ENCODE results near the gene MAT2B.
A peak's percentile ranks its signal among the peaks of the same experiment; 100 is the strongest.

MAT2B gene

GRCh38 chr5:163563112-163563511 is 57.7 kb downstream of the MAT2B start:
- H3K4me2 ChIP-seq (ENCODE audit: low read length): no peak overlapping the region

GRCh38 chr5:163563880-163564279 is 58.5 kb downstream of the MAT2B start:
- TF ChIP-seq CTCF (IDR thresholded peaks at IDR 0.05; ENCODE audit: low read length): no peak
- TF ChIP-seq EZH2 (IDR thresholded peaks at IDR 0.05; ENCODE audit: borderline replicate concordance, low read length): no peak
- Histone ChIP-seq H3K4me1 (ENCODE audit: insufficient read depth, low read length, severe bottlenecking) (no peaks in the 10 kb centered on the region), H3K4me2 (ENCODE audit: low read length) (no peak overlapping the region), H3F3A (ENCODE audit: insufficient read depth, low read length) (no peaks in the 10 kb centered on the region), H3K9me3 (ENCODE audit: low read length) (no peaks in the 10 kb centered on the region), H3K36me3 (ENCODE audit: insufficient read depth, low read length) (no peaks in the 10 kb centered on the region), H3K9me2 (ENCODE audit: low read depth, low read length) (no peaks in the 10 kb centered on the region), H2AFZ (ENCODE audit: low read length) (no peak overlapping the region), H3K9ac (ENCODE audit: low read length) (no peak overlapping the region), H3K27me3 (ENCODE audit: insufficient read depth, low read length) (no peaks in the 10 kb centered on the region; the same call in 1 of the 2 replicates), H3K4me3 (ENCODE audit: low read depth, low read length, poor library complexity, severe bottlenecking) (no peak overlapping the region), H3K79me2 (ENCODE audit: insufficient read depth, low read length) (no peaks in the 10 kb centered on the region), H3K27ac (ENCODE audit: low read depth, low read length, poor library complexity, severe bottlenecking) (no peak overlapping the region), H4K20me1 (ENCODE audit: insufficient read depth, low read length) (no peaks in the 10 kb centered on the region)

More at GRCh38 chr5:163563112-163563511, 57.7 kb downstream of the MAT2B start:
- Histone ChIP-seq H3F3A (ENCODE audit: insufficient read depth, low read length) (no peaks in the 10 kb centered on the region), H3K36me3 (ENCODE audit: insufficient read depth, low read length) (no peaks in the 10 kb centered on the region), H2AFZ (ENCODE audit: low read length) (no peak overlapping the region), H3K79me2 (ENCODE audit: insufficient read depth, low read length) (no peaks in the 10 kb centered on the region), H3K27me3 (ENCODE audit: insufficient read depth, low read length) (no peaks in the 10 kb centered on the region; the same call in 1 of the 2 replicates), H4K20me1 (ENCODE audit: insufficient read depth, low read length) (no peaks in the 10 kb centered on the region), H3K9ac (ENCODE audit: low read length) (no peak overlapping the region), H3K4me1 (ENCODE audit: insufficient read depth, low read length, severe bottlenecking) (no peaks in the 10 kb centered on the region), H3K9me2 (ENCODE audit: low read depth, low read length) (no peaks in the 10 kb centered on the region), H3K27ac (ENCODE audit: low read depth, low read length, poor library complexity, severe bottlenecking) (no peak overlapping the region), H3K9me3 (ENCODE audit: low read length) (no peaks in the 10 kb centered on the region), H3K4me3 (ENCODE audit: low read depth, low read length, poor library complexity, severe bottlenecking) (no peak overlapping the region)
- TF ChIP-seq CTCF (IDR thresholded peaks at IDR 0.05; ENCODE audit: low read length) (no peak), EZH2 (IDR thresholded peaks at IDR 0.05; ENCODE audit: borderline replicate concordance, low read length) (no peak)

- H2AFZ ChIP-seq (ENCODE audit: low read length): no peak overlapping the region
- H3K4me1 ChIP-seq (ENCODE audit: insufficient read depth, low read length, severe bottlenecking): no peaks in the 10 kb centered on the region
- no peaks in the 10 kb centered on the region for H3K79me2 ChIP-seq (ENCODE audit: insufficient read depth, low read length)
- H3K9me2 ChIP-seq (ENCODE audit: low read depth, low read length): no peaks in the 10 kb centered on the region
- no peaks in the 10 kb centered on the region for H4K20me1 ChIP-seq (ENCODE audit: insufficient read depth, low read length)
- H3K4me2 ChIP-seq (ENCODE audit: low read length): no peak overlapping the region
- no peaks in the 10 kb centered on the region; the same call in 1 of the 2 replicates for H3K27me3 ChIP-seq (ENCODE audit: insufficient read depth, low read length)
- no peak overlapping the region for H3K27ac ChIP-seq (ENCODE audit: low read depth, low read length, poor library complexity, severe bottlenecking)
- TF ChIP-seq CTCF (IDR thresholded peaks at IDR 0.05; ENCODE audit: low read length) (peak; percentile 83), EZH2 (IDR thresholded peaks at IDR 0.05; ENCODE audit: borderline replicate concordance, low read length) (no peak)
- no peaks in the 10 kb centered on the region for H3F3A ChIP-seq (ENCODE audit: insufficient read depth, low read length)
- no peaks in the 10 kb centered on the region for H3K9me3 ChIP-seq (ENCODE audit: low read length)
- H3K9ac ChIP-seq (ENCODE audit: low read length): no peak overlapping the region
- no peak overlapping the region for H3K4me3 ChIP-seq (ENCODE audit: low read depth, low read length, poor library complexity, severe bottlenecking)
- H3K36me3 ChIP-seq (ENCODE audit: insufficient read depth, low read length): no peaks in the 10 kb centered on the region
Observed at GRCh38 chr5:163564321-163564938, 59.0 kb downstream of the MAT2B start.
